AG20443 (cell line): ENCODE data around the gene PLXND1.
A peak's percentile ranks its signal among the peaks of the same experiment; 100 is the strongest.
"Not testable (repeated sequence)": the region's sequence is repeated elsewhere in the genome, so short reads cannot be mapped to it uniquely, and the experiment has no call there.

Experiments used
- DNase-seq: peaks from one replicate; pipeline ENCODE4 v3.0.0; 2012; ENCODE audit warnings: low spot score, mixed read lengths

The PLXND1 gene

DNA sequence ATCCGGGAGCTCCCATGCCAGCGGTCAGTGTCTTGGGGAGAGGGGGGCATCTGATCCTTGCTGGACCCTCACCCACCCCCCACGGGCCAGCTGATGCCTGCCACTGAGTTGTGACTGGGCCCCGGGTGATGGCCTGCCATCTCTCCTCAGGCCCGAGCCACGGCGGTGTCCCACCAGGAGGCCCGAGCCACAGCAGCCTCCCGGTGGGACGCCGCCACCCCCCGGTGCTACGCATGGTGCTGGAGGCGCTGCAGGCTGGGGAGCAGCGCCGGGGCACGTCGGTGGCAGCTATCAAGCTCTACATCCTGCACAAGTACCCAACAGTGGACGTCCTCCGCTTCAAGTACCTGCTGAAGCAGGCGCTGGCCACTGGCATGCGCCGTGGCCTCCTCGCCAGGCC is 59.2 kb downstream of the PLXND1 start:
- DNase-seq = no peak

- not testable (repeated sequence) for DNase-seq
These were observed 60.5 kb downstream of the PLXND1 start for GRCh38 chr3:129545951-129546350.

DNA sequence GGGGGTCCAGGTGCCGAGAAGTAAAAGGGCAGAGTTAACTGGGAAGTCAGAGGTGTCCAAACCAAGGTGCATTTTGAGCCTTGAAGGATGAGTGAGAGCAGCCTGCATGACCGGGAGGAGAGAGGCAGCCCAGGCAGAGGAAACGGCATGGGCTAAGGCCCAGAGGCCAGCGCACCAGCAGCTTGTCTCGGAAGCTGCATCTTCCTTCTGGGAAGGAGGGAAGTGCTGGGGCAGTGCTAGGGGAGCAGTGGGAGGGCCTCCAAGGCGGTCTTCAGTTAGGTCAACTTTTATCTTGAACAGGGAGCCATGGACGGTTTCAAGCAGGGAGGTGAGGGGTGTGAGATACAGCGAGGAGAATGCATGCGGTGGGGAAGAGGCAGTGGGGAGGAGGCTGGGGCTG is 62.5 kb downstream of the PLXND1 start:
- DNase-seq = no peak

DNA sequence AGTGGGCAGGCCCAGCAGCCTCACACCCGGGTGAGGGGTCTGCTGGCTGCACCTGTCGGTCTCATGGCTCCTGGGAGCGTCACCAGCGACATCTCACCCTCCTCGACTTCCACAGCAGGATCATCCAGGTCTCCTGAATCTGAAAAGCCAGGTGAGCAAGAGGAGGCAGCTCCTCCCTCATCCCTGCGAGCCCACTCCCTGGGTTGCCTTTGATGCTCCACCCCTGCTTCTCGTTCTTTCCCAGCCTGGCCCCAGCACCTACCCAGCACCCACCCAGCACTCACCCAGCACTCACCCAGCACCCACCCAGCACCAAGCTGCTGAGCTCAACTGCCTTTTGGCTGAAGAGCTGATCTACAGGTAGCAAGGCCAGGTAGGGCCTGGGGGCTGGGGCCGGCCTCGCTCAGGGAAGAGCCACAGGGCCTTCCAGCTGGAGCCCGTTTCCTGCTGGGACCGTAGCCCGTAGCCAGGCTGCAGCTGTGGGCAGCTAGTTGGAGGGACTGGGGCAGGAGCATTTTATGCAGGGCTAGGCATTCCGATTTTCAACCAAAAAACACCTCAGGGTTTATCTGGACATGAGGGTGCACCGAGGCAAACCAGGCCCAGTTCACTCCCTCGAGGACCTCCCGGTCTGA is 63.2 kb downstream of the PLXND1 start, which contains the start of gene H1-8:
TSS of gene H1-8 (plus strand) at position 20 of the 635 bp plus-strand sequence. CDS start at position 64, 44 bp downstream.
- no peak for DNase-seq

- no peak for DNase-seq
These were observed 63.7 kb downstream of the PLXND1 start for GRCh38 chr3:129542747-129543146.

DNA sequence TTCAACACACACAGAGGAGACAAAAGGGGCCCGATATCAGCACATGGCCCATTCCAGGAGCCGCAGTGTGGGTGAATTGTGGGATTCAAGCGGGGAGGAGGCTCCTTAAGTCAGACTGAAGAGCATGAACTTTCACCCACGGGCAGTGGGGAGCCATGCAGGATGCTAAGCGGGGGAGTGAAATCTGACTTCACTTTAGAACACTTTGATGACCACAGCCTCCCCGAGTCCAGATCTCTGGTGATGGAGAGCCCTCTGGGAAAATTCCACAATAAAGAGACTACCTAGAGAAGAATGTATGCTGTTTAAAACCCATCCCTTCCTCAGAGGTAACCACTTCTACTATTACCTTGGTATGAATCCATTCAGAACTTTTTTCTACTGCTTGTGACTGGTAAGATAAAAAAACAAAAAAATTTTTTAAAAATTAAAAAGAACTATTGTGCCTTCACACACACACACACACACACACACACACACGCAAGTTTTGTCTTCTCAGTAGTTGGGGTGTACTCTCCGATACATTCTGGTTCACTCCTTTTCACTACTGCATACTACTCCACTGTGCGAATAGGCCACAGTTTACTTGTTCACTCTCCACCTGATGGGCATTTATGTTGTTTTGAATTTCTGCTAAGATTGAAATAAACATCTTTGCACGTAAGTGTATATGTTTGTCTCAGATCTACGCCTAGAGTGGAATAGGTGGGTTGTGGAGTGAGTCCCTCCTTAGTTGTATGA is 65.5 kb downstream of the PLXND1 start:
- no peak for DNase-seq

DNA sequence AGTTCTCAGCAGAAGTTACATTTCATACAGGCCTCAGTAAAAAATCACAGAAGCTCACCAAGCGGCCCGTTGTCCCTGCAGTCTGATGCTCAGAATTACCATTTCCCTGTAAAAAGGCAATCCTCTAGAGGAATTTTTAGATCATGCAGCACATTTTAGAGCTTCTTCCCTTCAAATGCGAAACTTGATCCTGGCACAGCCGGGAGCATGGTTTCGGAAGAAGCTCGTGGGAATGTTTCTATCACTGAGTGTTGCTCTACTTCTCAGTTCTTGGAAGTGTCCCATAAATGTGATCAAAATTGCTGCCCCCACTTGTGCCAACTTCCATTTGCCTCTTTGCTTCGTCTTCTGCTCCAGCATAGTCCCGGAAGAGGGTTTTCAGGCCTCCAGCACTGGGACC is 67.3 kb downstream of the PLXND1 start:
- no peak for DNase-seq

DNA sequence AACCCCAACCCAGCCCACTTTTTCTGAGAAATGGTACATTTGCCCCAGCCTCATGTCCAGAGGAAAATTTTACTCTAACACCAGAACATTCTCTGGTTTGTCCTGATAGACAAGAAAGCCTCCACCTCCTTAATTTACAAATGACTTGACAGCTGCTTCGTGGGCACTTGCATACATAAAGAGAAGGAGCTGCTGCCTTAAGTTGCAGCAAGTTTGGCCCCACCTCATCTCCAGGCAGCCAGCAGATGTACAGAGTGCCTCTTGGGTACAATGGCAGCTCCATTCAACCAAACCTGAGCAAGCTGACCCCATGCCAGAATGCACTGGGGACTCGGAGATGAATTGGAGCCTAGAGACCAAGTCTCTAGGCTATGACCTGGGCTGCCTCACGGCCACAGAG is 69.7 kb downstream of the PLXND1 start:
- DNase-seq = no peak

DNA sequence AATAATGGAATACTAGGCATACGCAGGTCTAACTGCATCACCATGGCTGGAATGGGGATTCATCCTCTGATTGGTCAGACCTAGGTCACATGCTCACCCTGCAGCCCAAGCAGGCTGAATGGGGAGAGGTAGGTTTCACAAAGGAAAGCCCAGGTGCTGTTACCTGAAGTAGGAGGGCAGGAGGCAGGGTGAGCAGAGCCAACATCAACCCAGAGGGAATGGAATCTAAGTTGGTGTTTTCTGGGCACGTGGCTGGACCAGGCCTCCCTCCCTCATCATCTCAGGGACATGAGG is 70.2 kb downstream of the PLXND1 start:
- no peak for DNase-seq

GRCh38 chr3:129535075-129535474 is 71.4 kb downstream of the PLXND1 start:
- DNase-seq = no peak

DNA sequence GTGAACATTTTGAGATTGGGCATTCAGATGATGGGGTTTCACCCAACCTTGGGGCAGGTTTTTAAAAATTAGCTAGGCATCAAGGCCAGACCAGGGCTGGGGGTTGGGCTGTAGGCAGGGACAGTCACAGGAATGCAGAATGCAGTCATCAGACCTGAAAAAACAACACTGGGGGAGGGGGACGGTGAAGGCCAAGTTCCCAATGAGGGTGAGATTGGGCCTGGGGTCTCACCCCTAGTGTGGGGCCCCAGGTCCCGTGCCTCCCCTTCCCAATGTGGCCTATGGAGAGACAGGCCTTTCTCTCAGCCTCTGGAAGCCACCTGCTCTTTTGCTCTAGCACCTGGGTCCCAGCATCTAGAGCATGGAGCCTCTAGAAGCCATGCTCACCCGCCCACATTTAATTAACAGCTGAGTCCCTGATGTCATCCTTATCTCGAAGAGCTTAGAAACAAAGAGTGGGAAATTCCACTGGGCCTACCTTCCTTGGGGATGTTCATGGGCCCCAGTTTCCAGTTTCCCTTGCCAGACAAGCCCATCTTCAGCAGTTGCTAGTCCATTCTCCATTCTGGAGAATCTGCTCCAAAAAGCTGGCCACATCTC is 71.9 kb downstream of the PLXND1 start:
- no peak for DNase-seq

DNA sequence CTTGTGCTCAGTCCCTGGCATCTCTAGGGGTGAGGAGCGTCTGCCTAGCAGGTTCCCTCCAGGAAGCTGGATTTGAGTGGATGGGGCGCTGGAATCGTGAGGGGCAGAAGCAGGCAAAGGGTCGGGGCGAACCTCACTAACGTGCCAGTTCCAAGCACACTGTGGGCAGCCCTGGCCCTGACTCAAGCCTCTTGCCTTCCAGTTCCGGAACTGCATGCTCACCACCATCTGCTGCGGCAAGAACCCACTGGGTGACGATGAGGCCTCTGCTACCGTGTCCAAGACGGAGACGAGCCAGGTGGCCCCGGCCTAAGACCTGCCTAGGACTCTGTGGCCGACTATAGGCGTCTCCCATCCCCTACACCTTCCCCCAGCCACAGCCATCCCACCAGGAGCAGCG is 73.1 kb downstream of the PLXND1 start:
- DNase-seq = no peak

GRCh38 chr3:129532261-129532660 is 74.2 kb downstream of the PLXND1 start:
- no peak for DNase-seq

- no peak for DNase-seq
These were observed 74.8 kb downstream of the PLXND1 start for GRCh38 chr3:129531699-129532098.

DNA sequence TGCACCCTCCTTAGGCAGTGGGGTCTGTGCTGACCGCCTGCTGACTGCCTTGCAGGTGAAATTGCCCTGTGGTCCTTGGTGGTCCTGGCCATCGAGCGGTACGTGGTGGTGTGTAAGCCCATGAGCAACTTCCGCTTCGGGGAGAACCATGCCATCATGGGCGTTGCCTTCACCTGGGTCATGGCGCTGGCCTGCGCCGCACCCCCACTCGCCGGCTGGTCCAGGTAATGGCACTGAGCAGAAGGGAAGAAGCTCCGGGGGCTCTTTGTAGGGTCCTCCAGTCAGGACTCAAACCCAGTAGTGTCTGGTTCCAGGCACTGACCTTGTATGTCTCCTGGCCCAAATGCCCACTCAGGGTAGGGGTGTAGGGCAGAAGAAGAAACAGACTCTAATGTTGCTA is 75.7 kb downstream of the PLXND1 start:
- DNase-seq = no peak

GRCh38 chr3:129530251-129530791 is 76.2 kb downstream of the PLXND1 start:
- peak; percentile 82 for DNase-seq

GRCh38 chr3:129529436-129530210 is 76.9 kb downstream of the PLXND1 start:
- no peak for DNase-seq

- no peak for DNase-seq
These were observed 77.8 kb downstream of the PLXND1 start, which contains the start of gene RHO for GRCh38 chr3:129528589-129529100. Gene RHO (plus strand): TSS chr3:129528639. CDS start chr3:129528734, 95 bp downstream.

GRCh38 chr3:129527262-129527661 is 79.2 kb downstream of the PLXND1 start:
- no peak for DNase-seq

DNA sequence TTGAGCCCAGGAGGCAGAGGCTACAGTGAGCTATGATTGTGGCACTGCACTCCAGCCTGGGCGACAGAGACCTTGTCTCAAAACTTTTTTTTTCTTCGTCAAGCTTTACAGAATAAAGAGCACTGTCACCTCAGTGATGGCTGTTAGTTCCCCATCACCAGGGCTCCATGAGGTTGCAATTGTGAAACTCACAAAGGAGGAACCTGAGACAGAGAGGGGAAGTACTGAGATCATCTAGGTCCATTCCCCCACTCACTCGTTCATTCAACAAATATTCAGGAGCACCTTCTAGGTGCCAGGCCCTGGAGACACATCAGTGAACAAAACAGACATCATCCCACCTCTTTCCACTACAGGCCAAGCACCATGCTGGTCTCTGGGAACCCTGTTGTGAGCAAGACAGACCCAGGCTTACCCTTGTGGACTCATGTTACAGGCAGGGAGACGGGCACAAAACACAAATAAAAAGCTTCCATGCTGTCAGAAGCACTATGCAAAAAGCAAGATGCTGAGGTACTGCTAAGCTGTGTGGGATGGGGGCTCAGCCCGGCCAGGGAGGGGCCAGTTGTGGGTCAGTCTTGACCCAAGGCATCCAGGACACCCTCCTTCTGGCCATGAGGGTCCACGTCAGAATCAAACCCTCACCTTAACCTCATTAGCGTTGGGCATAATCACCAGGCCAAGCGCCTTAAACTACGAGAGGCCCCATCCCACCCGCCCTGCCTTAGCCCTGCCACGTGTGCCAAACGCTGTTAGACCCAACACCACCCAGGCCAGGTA is 80.2 kb downstream of the PLXND1 start:
- DNase-seq = no peak

DNA sequence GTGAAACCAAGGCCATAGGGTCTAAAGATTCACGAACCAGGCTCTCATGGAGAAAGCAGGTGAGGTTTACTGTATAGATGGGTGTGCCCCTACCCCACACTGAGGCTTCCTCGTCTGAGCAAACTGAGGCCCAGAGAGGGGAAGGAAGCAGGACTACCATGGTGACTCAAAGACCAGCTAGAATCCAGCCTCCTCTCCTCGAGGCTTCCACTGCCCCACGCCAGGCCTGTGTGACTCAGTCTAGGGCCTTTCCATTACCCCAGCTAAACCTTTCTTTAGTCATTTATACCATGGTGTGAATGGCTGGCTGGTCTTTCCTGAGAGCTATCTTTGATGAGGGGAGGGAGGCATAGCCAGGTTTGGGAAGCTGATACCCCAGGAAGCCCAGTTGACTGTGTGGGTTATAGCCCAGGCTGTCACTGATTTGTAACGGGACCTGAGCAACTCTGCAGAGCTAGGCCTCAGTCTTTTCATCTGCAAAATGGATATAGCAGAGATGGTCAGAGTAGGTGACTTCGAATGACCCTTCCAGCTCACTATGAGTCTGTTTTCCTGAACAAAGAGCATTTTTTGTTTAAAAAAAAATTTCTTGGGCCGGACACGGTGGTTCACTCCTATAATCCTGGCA is 81.0 kb downstream of the PLXND1 start:
- DNase-seq = peak; percentile 76
